A673 (cell line): ENCODE results near the gene ALDOC. TPM values are rescaled to one million over a fixed set of nuclear protein-coding genes. Genes with fewer than 3 reads are reported as not detected.

Experiments used
- BruUV-seq: library from RNA; stranded (reverse); fragments of 400-500 nt; replicated peaks from 2 replicates; lab custom pipeline; 2021; lab: Mats Ljungman, UMichigan
- CTCF ChIA-PET: fragments of 300-600 bp; sonication (Branson Sonifier 250); formaldehyde crosslinking; loops from one replicate; lab custom pipeline; 2022; ENCODE audit warnings: antibody characterized with exemption; lab: Charles Lee
- POLR2A ChIA-PET: fragments of 300-600 bp; sonication (Branson Sonifier 250); formaldehyde crosslinking; loops from one replicate; lab custom pipeline; 2022; ENCODE audit warnings: antibody characterized with exemption; ENCODE audit not compliant: low non-redundant PET; lab: Charles Lee
- DNase-seq: peaks from one replicate; pipeline ENCODE4 v3.0.0-alpha.2; 2015; ENCODE audit warnings: low spot score
- H3K27ac ChIP-seq: fragments of 200-600 bp; sonication (generic); 2 replicates; pipeline ENCODE4 v1.5.1; 2016; ENCODE audit warnings: mixed run types, low read depth, mild to moderate bottlenecking, mixed read lengths, antibody characterized with exemption, low read length; ENCODE audit not compliant: poor library complexity, severe bottlenecking
- H3K27me3 ChIP-seq: fragments of 200-600 bp; sonication (generic); replicated peaks from 2 replicates; pipeline ENCODE4 v1.6.1; 2017; ENCODE audit warnings: mixed run types, low read depth, mild to moderate bottlenecking, mixed read lengths, antibody characterized with exemption, low read length; ENCODE audit not compliant: insufficient read depth, poor library complexity
- H3K36me3 ChIP-seq: fragments of 200-600 bp; sonication (generic); 2 replicates; pipeline ENCODE4 v1.6.1; 2016; ENCODE audit warnings: mixed run types, mild to moderate bottlenecking, mixed read lengths, antibody characterized with exemption, low read length; ENCODE audit not compliant: insufficient read depth, poor library complexity, severe bottlenecking
- H3K4me1 ChIP-seq: fragments of 200-600 bp; sonication (generic); 2 replicates; pipeline ENCODE4 v1.6.1; 2017; ENCODE audit warnings: mixed run types, mild to moderate bottlenecking, mixed read lengths, antibody characterized with exemption, low read length; ENCODE audit not compliant: insufficient read depth, poor library complexity, severe bottlenecking
- H3K4me3 ChIP-seq: fragments of 200-600 bp; sonication (generic); 2 replicates; pipeline ENCODE4 v1.5.1; 2016; ENCODE audit warnings: low read depth, mixed run types, mild to moderate bottlenecking, mixed read lengths, low read length; ENCODE audit not compliant: poor library complexity, severe bottlenecking
- H3K9me3 ChIP-seq: fragments of 200-600 bp; sonication (generic); 2 replicates; pipeline ENCODE4 v1.6.1; 2016; ENCODE audit warnings: mixed run types, low read depth, mild to moderate bottlenecking, mixed read lengths, antibody characterized with exemption, low read length; ENCODE audit not compliant: poor library complexity, severe bottlenecking
- CTCF ChIP-seq: fragments of 300-800, 200-600 bp; sonication (generic); conservative IDR thresholded peaks from 2 replicates; pipeline ENCODE4 v1.5.1; 2017; ENCODE audit warnings: low read depth, mild to moderate bottlenecking, antibody characterized with exemption, low read length, moderate library complexity, mixed read lengths
- EZH2 ChIP-seq: fragments of 200-600 bp; sonication (generic); IDR thresholded peaks from 2 replicates; pipeline ENCODE4 v1.6.1; 2017; ENCODE audit warnings: borderline replicate concordance, low read depth, mild to moderate bottlenecking, mixed read lengths, antibody characterized with exemption, low read length; ENCODE audit not compliant: poor library complexity, severe bottlenecking
- intact Hi-C: fragments of 100-400 bp; cut with micrococcal nuclease; formaldehyde crosslinking; loops from one replicate; pipeline ENCODE4 v1.10.0; 2022; ENCODE audit not compliant: unreplicated experiment
- total RNA-seq: library from RNA; stranded (reverse); gene quantifications from 2 replicates; pipeline ENCODE4 v1.2.3, GENCODE V29; 2021

ALDOC gene
- total RNA-seq, 1 experiment from 2014 or later: 9.7 TPM

GRCh38 chr17:28541439-28541838 lies 35.3 kb downstream of the ALDOC start:
- Histone ChIP-seq H3K27ac (no peak overlapping the region), H3K4me1 (no peaks in the 10 kb centered on the region), H3K36me3 (no peaks in the 10 kb centered on the region), H3K9me3 (no peaks in the 10 kb centered on the region), H3K4me3 (no peak overlapping the region), H3K27me3 (no peaks in the 10 kb centered on the region)
- no peak for TF ChIP-seq CTCF
- TF ChIP-seq EZH2: no peak
- no TSS peak for BruUV-seq
- CTCF ChIA-PET: interaction anchor here (0.7 kb wide), 1 partner anchor 186 kb away, joined by 10 read pairs; no protein-coding TSS in a partner anchor
- intact Hi-C loops: no loop called here
- DNase-seq: no peak
- POLR2A ChIA-PET: no interaction called here

DNA sequence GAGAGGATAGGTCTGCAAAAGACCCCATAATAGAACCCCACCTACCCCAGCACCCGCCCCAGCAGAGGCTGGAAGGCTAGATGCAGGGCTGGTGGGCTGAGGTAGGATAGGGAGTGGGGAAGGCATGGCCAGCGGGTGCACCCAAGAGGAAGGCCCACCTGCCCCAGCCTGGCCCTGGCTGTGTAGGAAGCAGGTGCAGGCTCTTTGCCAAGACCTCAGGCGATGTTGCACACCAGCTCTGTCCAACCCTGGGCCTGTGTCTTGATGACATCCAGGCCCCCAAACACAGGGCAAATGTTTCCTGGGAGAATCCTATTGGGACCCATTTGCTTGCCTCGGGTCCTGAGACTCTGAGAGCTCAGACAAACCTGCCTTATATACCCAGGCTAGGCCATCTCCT lies 36.5 kb downstream of the ALDOC start:
- TF ChIP-seq EZH2 (no peak), CTCF (no peak)
- Histone ChIP-seq H3K36me3 (no peaks in the 10 kb centered on the region), H3K4me1 (no peaks in the 10 kb centered on the region), H3K27me3 (no peaks in the 10 kb centered on the region), H3K9me3 (no peaks in the 10 kb centered on the region), H3K4me3 (no peak overlapping the region), H3K27ac (no peak overlapping the region)
- ChIA-PET POLR2A (no interaction called here), CTCF (interaction anchor here (0.8 kb wide), 1 partner anchor 735 kb away, joined by 3 read pairs; no protein-coding TSS in a partner anchor)
- intact Hi-C loops: loop anchor here (1.0 kb wide), 1 partner anchor 46 kb away; no protein-coding TSS in a partner anchor
- no peak for DNase-seq
- BruUV-seq: no TSS peak

- POLR2A ChIA-PET: no interaction called here
Observed at GRCh38 chr17:28538296-28538895, 38.3 kb downstream of the ALDOC start.

More at GRCh38 chr17:28538296-28538895, 38.3 kb downstream of the ALDOC start:
- Histone ChIP-seq H3K4me1 (no peaks in the 10 kb centered on the region), H3K9me3 (no peaks in the 10 kb centered on the region), H3K36me3 (no peaks in the 10 kb centered on the region), H3K27me3 (no peaks in the 10 kb centered on the region), H3K27ac (no peak overlapping the region), H3K4me3 (no peak overlapping the region)
- DNase-seq: no peak
- no TSS peak for BruUV-seq
- CTCF ChIA-PET: no interaction called here
- intact Hi-C loops: no loop called here
- no peak for TF ChIP-seq CTCF
- TF ChIP-seq EZH2: no peak
